GM19238 (cell line): Measurements from ENCODE around the gene SLC35A2.
A peak's percentile ranks its signal among the peaks of the same experiment; 100 is the strongest.
"Not testable (repeated sequence)": the region's sequence is repeated elsewhere in the genome, so short reads cannot be mapped to it uniquely, and the experiment has no call there.

Source experiments
- DNase-seq: peaks from one replicate; pipeline ENCODE4 v3.0.0; 2011; ENCODE audit warnings: low spot score; ENCODE audit not compliant: insufficient read length

SLC35A2 gene

GRCh38 chrX:48903290-48903689 lies 8.2 kb downstream of the SLC35A2 start:
- no peak for DNase-seq

DNA sequence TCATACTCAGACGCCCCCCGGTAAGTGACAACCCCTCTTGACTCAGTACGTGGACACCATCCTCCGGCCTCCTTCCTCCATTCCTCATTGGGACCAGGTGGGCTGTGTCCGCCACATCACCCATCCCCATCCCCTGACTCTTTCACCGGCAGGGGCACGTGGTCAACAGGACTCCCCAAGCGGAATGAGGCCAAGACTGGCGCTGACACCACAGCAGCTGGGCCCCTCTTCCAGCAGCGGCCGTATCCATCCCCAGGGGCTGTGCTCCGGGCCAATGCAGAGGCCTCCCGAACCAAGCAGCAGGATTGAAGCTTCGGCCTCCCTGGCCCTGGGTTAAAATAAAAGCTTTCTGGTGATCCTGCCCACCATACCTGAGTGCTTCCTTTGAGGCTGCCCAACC lies 8.7 kb downstream of the SLC35A2 start:
- no peak for DNase-seq

DNA sequence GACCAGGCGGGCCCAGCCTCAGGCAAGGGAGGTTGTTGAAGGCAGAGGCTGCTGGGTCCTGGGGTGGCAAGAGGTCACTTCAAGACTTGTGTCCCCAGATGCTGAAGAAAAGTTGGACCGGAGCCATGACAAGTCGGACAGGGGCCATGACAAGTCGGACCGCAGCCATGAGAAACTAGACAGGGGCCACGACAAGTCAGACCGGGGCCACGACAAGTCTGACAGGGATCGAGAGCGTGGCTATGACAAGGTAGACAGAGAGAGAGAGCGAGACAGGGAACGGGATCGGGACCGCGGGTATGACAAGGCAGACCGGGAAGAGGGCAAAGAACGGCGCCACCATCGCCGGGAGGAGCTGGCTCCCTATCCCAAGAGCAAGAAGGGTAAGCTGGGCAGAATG lies 9.3 kb downstream of the SLC35A2 start:
- no peak for DNase-seq

GRCh38 chrX:48901069-48901468 lies 10.4 kb downstream of the SLC35A2 start:
- no peak for DNase-seq

DNA sequence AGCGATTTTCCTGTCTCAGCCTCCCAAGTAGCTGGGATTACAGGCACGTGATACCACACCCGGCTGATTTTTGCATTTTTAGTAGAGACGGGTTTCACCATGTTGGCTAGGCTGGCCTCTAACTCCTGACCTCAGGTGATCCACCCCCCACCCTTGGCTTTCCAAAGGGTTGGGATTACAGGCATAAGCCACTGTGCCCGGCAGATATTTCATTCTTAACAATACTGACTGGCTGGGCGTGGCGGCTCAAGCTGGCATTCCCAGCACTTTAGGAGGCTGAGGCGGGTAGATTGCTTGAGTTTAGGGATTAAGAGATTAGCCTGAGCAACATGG lies 12.4 kb downstream of the SLC35A2 start:
- DNase-seq: no peak

DNA sequence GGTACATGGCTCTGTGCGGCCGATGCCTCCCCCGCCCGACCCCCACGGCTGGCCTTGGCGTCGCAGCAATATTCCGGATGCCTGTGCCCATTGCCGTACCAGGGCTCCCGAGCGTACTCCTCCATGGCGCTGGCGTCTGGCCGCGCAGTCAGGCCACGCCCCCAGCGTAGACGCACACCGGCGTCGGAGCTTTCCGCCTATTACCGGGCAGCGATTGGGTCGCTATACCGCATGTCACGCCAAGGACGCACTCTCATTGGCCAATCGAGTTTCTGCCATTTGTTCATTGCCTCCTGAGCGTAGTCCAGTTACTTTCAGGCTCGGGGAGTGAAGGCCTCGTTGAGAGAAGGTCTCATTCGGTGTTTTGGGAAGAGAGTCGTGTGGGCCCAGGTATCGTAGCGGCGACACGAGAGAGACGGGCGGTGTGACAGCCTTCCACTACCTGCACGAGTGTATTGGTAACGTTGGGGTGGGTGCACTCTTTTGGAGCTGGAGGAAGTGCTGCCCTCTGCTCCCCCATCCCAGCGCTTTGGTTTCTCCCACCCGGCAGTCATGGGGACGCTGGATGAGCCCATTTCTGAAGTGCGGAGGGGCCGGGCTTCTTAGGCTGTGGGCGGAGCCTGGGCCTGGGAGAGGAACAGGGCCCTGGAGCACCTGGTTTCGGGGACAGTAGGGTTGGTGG lies 13.7 kb downstream of the SLC35A2 start, which contains the start of the genes PQBP1 and TIMM17B:
TSS of gene PQBP1 (plus strand) at position 306 of the 682 bp plus-strand sequence. CDS start 580 bp downstream, outside the sequence.
TSS of gene TIMM17B (minus strand) at position 144 of the 682 bp plus-strand sequence. CDS start at position 125, 19 bp downstream.
- DNase-seq: peak; percentile 78

- DNase-seq: no peak
These were observed 14.3 kb downstream of the SLC35A2 start for GRCh38 chrX:48897157-48897624.

DNA sequence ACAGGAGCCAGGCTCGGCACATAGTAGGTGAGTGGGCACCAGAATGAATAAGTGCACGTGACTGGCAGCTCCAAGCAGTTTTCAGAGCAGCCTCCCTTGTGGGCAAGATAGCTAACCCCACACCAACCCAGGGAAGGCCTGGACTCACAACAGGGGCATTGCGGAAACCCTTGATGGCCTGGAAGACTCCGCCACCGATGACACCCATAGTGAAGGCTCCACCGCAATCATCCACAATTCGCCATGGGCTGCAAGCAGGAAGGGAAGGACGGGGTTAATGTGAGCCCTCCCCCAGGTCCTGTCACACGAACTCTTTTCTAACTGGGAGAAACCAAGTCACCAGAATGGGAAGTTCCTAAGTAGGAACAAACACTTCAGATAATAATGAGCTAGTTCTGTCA lies 14.8 kb downstream of the SLC35A2 start:
- no peak for DNase-seq

GRCh38 chrX:48894891-48895290 lies 16.6 kb downstream of the SLC35A2 start:
- DNase-seq: no peak

GRCh38 chrX:48893556-48894348 lies 17.7 kb downstream of the SLC35A2 start:
- DNase-seq: no peak

- DNase-seq: no peak
These were observed 18.6 kb downstream of the SLC35A2 start for GRCh38 chrX:48892896-48893295.

DNA sequence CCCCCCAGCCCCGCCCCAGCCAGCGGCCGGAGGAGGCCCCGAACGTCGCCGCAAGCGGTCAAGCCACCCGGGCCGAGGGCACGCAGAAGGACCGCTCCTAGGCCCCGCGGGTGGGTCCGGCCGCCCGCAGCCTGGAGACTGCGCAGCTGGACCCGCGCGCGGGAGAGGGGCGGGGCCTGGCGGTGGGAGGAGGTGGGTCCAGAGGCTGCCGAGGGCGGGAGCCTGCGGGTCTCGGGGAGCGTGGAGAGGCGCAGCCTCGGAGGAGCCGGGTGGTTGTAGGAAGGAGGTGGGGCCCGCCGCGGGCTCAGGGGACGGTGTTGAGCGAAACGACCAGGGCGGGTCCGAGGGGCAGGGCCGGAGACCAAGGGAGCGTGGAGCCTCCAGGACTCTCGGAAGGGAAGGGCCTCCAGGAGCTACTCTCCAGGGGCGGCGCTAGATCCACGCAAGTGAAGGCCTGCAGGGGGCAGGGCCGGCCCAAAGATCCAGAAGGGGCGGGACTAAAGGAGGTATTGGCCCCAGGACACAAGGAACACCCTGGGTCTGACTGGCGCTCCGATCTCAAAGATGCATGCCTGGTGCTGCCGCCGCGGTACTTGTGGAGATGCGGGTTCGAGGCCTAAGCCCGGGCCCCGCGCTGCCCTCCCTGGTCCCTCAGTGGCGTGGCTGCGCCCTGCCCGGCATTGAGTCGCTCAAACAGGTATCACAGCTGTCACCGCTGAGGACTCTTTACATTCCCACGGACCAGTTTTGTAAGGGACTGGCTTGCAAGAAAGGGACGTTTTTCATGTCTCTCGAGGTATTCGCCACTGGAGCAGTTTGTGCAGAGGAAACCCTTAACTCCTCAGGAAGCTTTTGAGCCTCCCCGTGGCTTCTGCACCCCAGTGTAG lies 19.8 kb downstream of the SLC35A2 start:
- DNase-seq: peak; percentile 49

DNA sequence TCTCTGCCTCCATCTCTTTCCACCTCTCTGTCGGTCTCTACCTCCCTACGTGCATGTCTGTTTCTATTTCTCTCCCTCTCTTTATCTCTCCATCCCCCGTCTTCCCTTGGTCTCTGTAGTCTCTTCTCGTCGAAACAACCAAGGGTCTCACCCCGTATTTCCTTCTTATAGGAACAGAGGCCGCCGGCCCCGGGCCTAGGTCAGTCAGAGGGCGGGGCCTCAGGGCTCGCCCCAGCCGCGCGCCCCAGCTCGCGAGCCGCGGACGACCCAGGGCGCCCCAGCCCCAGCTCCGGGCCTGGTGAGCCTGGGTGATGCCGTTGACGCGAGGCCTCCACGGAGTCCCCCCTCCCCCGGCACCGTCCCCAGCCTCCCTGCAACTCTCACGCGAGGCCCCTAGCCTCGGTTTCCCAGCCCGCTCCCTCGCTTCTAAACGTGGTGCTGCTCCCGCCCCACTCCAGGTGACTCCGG lies 20.5 kb downstream of the SLC35A2 start:
- no peak for DNase-seq

DNA sequence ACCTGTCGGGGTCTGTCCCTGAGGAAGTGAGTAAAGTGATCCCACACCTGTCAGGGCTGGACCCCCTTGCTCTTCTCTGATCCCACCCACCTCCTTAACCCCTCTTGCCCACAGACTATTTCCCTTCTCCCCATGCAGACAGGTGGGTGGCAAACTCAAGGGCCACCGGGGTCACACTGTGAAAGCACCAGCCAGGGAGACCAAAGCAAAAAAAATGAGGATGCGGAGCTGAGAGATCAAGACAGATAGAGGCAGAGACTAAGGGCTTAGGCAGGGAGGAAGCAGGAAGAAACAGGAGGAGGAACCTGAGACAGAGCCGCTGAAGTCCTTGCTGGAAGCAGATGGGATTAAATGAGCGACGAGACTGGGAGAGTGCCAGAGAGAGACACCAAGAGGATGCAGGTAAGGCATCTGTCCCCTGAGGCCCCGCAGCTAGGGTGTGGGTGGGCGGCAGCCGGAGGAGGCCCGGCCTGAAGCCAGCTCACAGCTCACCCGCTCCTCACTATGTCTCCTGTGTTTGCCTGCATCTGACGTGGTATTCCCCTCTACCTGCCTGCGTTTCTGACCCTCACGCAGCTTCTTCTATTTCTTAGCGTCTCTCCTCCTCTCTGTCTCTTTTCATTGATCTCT lies 21.0 kb downstream of the SLC35A2 start:
- DNase-seq: no peak

GRCh38 chrX:48886586-48886985 lies 24.9 kb downstream of the SLC35A2 start:
- not testable (repeated sequence) for DNase-seq

DNA sequence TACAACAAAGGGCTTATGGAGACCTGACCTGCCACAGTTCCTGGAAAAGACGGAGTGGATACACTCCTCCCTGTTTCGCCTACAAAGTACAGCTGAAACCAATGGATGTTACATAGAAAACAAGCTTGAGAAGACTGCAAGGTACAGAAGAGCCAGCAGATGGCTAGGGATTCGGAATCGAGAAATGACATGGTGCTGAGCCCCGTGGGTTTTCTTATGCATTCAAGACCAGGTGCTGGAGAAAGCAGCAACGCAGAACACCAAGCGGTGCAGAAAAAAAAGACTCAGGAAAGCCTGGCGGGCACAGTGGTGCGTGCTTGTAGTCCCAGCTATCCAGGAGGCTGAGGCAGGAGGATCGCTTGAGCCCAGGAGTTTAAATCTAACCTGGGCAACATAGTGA lies 27.7 kb downstream of the SLC35A2 start:
- no peak for DNase-seq

DNA sequence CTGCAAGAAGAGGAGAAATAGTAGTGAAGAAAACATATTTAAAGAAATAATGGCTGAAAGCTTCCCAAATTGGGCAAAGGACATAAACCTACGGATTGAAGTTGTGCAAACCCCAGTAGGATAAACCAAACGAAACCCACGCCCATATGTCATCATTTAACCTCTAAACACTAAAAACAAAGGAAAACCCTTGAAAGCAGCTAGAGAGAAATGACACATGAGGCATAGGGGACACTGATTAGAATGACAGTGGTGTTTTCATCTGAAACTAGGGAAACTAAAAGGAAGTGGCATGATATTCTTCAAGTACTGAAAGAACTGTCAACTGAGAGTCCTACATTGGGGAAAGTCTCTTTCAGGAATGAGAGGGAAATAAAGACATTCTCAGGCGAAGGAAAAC lies 34.5 kb downstream of the SLC35A2 start:
- not testable (repeated sequence) for DNase-seq

GRCh38 chrX:48872017-48872416 lies 39.4 kb downstream of the SLC35A2 start:
- DNase-seq: not testable (repeated sequence)

GRCh38 chrX:48864210-48864609 lies 47.2 kb downstream of the SLC35A2 start:
- no peak for DNase-seq

GRCh38 chrX:48854898-48855297 lies 56.5 kb downstream of the SLC35A2 start:
- DNase-seq: no peak
